K562 (cell line): ENCODE data around the gene TSR3. TPM values are rescaled to one million over a fixed set of nuclear protein-coding genes. Genes with fewer than 3 reads are reported as not detected.

Source experiments
- CHD1 ChIP-seq: fragments of 200-600 bp; sonication (generic); IDR thresholded peaks from one replicate; pipeline ENCODE4 v1.6.1; 2012; ENCODE audit warnings: mild to moderate bottlenecking, moderate library complexity, low read length, inconsistent platforms
- CLOCK ChIP-seq: fragments of 250-450 bp; sonication (Bioruptor Pico); IDR thresholded peaks from 2 replicates; pipeline ENCODE4 v1.4.0; 2020; ENCODE audit warnings: mild to moderate bottlenecking, moderate library complexity, borderline replicate concordance
- CREB1 ChIP-seq, 2 experiments: sonication (generic) in 1 of 2; formaldehyde crosslinking in 1 of 2; IDR thresholded peaks; 2 replicates each; pipeline versions ENCODE4 v1.6.1 to v1.8.0; 2012 to 2022; ENCODE audit warnings: inconsistent platforms in 1 of 2, mild to moderate bottlenecking in 1 of 2, missing genetic modification reagents in 1 of 2, moderate library complexity in 1 of 2
- CREB5 ChIP-seq: fragments of 250-450 bp; sonication (Bioruptor Pico); IDR thresholded peaks from 2 replicates; pipeline ENCODE4 v1.5.0; 2020; ENCODE audit warnings: mild to moderate bottlenecking
- DDX20 ChIP-seq: fragments of 450-650 bp; IDR thresholded peaks from 2 replicates; pipeline ENCODE4 v1.6.1; 2016; ENCODE audit warnings: missing genetic modification characterization, low read depth, mild to moderate bottlenecking, missing compliant biosample characterization, moderate library complexity
- ERF ChIP-seq: fragments of 450-650 bp; formaldehyde crosslinking; IDR thresholded peaks from 2 replicates; pipeline ENCODE4 v1.4.0; 2020; ENCODE audit warnings: mild to moderate bottlenecking, mixed read lengths
- IRF1 ChIP-seq: sonication (generic); formaldehyde crosslinking; IDR thresholded peaks from 2 replicates; pipeline ENCODE4 v1.8.0; 2022; ENCODE audit warnings: missing genetic modification reagents, mild to moderate bottlenecking, borderline replicate concordance
- JUND ChIP-seq, 2 experiments: IDR thresholded peaks; 2 replicates in 1 of 2; 3 replicates in 1 of 2; pipeline ENCODE4 v1.6.1; 2011; ENCODE audit warnings: borderline replicate concordance in 2 of 2, low read depth in 2 of 2, low read length in 2 of 2, improper control_type of control experiment in 1 of 2, missing biosample characterization in 1 of 2, missing genetic modification characterization in 1 of 2, missing genetic modification reagents in 1 of 2
- L3MBTL2 ChIP-seq: fragments of 450-650 bp; IDR thresholded peaks from 2 replicates; pipeline ENCODE4 v1.6.1; 2016; ENCODE audit warnings: mild to moderate bottlenecking, moderate library complexity
- MBD2 ChIP-seq: sonication (generic); IDR thresholded peaks from 2 replicates; pipeline ENCODE4 v1.6.1; 2016; ENCODE audit warnings: low read depth, borderline replicate concordance
- NR3C1 ChIP-seq: sonication (generic); formaldehyde crosslinking; IDR thresholded peaks from 2 replicates; pipeline ENCODE4 v1.8.1; 2022; ENCODE audit warnings: missing genetic modification reagents
- SREBF2 ChIP-seq: sonication (generic); formaldehyde crosslinking; IDR thresholded peaks from 2 replicates; pipeline ENCODE4 v1.4.0; 2020; ENCODE audit warnings: mild to moderate bottlenecking, missing genetic modification reagents
- SUPT5H ChIP-seq: fragments of 450-650 bp; IDR thresholded peaks from 2 replicates; pipeline ENCODE4 v1.6.1; 2016
- TAF1 ChIP-seq: IDR thresholded peaks from 2 replicates; pipeline ENCODE4 v1.6.1; 2011; ENCODE audit warnings: mild to moderate bottlenecking, low read length, moderate library complexity; ENCODE audit not compliant: insufficient read depth, control insufficient read depth, severe bottlenecking; ENCODE audit errors: extremely low read depth
- THRA ChIP-seq: fragments of 450-650 bp; IDR thresholded peaks from 2 replicates; pipeline ENCODE4 v1.6.1; 2017; ENCODE audit warnings: mild to moderate bottlenecking, moderate library complexity
- ZBTB34 ChIP-seq: fragments of 250-450 bp; sonication (Bioruptor Pico); IDR thresholded peaks from 2 replicates; pipeline ENCODE4 v1.8.0; 2021; ENCODE audit warnings: mild to moderate bottlenecking, moderate library complexity
- ZNF24 ChIP-seq: fragments of 450-650 bp; IDR thresholded peaks from 2 replicates; pipeline ENCODE4 v1.6.1; 2016
- ZNF431 ChIP-seq: sonication (generic); formaldehyde crosslinking; IDR thresholded peaks from 2 replicates; pipeline ENCODE4 v1.8.0; 2022; ENCODE audit warnings: mild to moderate bottlenecking, missing genetic modification reagents
- ZNF79 ChIP-seq: fragments of 250-450 bp; sonication (Bioruptor Pico); IDR thresholded peaks from 2 replicates; pipeline ENCODE4 v1.4.0; 2020; ENCODE audit warnings: low read depth, mild to moderate bottlenecking, moderate library complexity
- polyA plus RNA-seq, 8 experiments: library from polyadenylated mRNA; depleted of rRNA in 4 of 8; stranded (reverse) in 5 of 8; unstranded in 3 of 8; fragments of >200 nt; fragmentation: Nextera tagmentation in 2 of 8; fragmentation: Illumina TruSeq in 1 of 8; extraction: Ambion mirVana in 2 of 8; extraction: Trizol in 1 of 8; gene quantifications; 2 replicates each; pipeline versions ENCODE4 v1.2.1 to v1.2.3, GENCODE V29; 2011 to 2014; ENCODE audit warnings: inconsistent platforms in 1 of 8, missing spikeins in 1 of 8
- total RNA-seq, 7 experiments: library from RNA; depleted of rRNA in 6 of 7; stranded (reverse); fragments of >200 nt in 6 of 7; fragmentation: Illumina TruSeq in 2 of 7; extraction: Trizol in 2 of 7; gene quantifications; 2 replicates each; pipeline versions ENCODE4 v1.2.1 to v1.2.3, GENCODE V29; 2011 to 2021; ENCODE audit warnings: low replicate concordance in 1 of 7

The TSR3 gene
- total and polyA plus RNA-seq, 9 of the 15 experiments (the other 6 are each of a cell fraction or from before 2014, with no cell fraction given) = 1.5 to 74.8 (median 16.5) TPM

- TF ChIP-seq DDX20 (tag) = no peak
- TF ChIP-seq CLOCK (CRISPR knock-in tag) = 0 out of 2 replicates have a peak, but pooled peaks have one; percentile 54
- no peak for TF ChIP-seq IRF1 (CRISPR knock-in tag)
- TF ChIP-seq ZNF24 = peak; percentile 19; the same call in 1 of the 2 replicates
- 0 out of 2 replicates have a peak, but pooled peaks have one; percentile 55 for TF ChIP-seq NR3C1 (CRISPR knock-in tag)
- no peak for TF ChIP-seq ZNF79 (CRISPR knock-in tag)
- no peak for TF ChIP-seq ZNF431
- TF ChIP-seq ERF = no peak
- peak; percentile 59; the same call in 1 of the 2 replicates for TF ChIP-seq L3MBTL2
- peak; percentile 44 for TF ChIP-seq CHD1
- TF ChIP-seq SUPT5H = no peak
- peak; percentile 49; the same call in 1 of the 2 replicates for TF ChIP-seq MBD2
- peak; percentile 90 for TF ChIP-seq TAF1
- peak; percentile 61; the same call in 1 of the 2 replicates for TF ChIP-seq JUND (IDR thresholded peaks at IDR 0.05; ENCODE audit: borderline replicate concordance, low read depth, low read length)
- no peak; the same call in 2 of the 3 replicates for TF ChIP-seq JUND (tag; IDR thresholded peaks at IDR 0.05; ENCODE audit: borderline replicate concordance, low read depth, low read length)
- no peak for TF ChIP-seq CREB5 (CRISPR knock-in tag)
- TF ChIP-seq CREB1 (IDR thresholded peaks at IDR 0.05) = peak; percentile 58
- TF ChIP-seq CREB1 (CRISPR knock-in tag; IDR thresholded peaks at IDR 0.05) = peak; percentile 63; the same call in 1 of the 2 replicates
- no peak for TF ChIP-seq SREBF2 (CRISPR knock-in tag)
- TF ChIP-seq THRA = no peak
- TF ChIP-seq ZBTB34 = no peak
Measured at GRCh38 chr16:1351582-1352362, at the start of gene TSR3, which contains the start of gene GNPTG (continued).
